CD4-positive, CD25-positive, alpha-beta regulatory T cell (primary cell): Measurements from ENCODE around the gene B3GALT4. TPM values are rescaled to one million over a fixed set of nuclear protein-coding genes. Genes with fewer than 3 reads are reported as not detected.

Source experiments
- ATAC-seq, 2 donors: fragments of 150-1000 bp; cut with Tn5 transposase; one replicate each; pipeline ENCODE4 v1.10.0; 2021; ENCODE audit warnings: low read depth in 2 of 2, moderate number of reproducible peaks in 2 of 2, moderate library complexity in 1 of 2
- DNase-seq, 3 donors: peaks; one replicate each; pipeline versions ENCODE4 v3.0.0 to v3.0.0-alpha.2; 2012 to 2022; ENCODE audit warnings: mixed read lengths in 1 of 3
- H3K27ac ChIP-seq: one replicate; pipeline ENCODE4 v1.7.0; 2013; ENCODE audit warnings: mild to moderate bottlenecking, low read length; ENCODE audit not compliant: insufficient read depth, poor library complexity, severe bottlenecking
- H3K27me3 ChIP-seq: one replicate; pipeline ENCODE4 v1.7.0; 2013; ENCODE audit warnings: low read length; ENCODE audit not compliant: control insufficient read depth, insufficient read depth
- H3K36me3 ChIP-seq: one replicate; pipeline ENCODE4 v1.7.0; 2013; ENCODE audit warnings: mild to moderate bottlenecking, low read length, moderate library complexity; ENCODE audit not compliant: control insufficient read depth, insufficient read depth
- H3K4me1 ChIP-seq: 2 replicates; pipeline ENCODE4 v1.7.0; 2013; ENCODE audit warnings: mild to moderate bottlenecking, low read length; ENCODE audit not compliant: insufficient read depth, control insufficient read depth, poor library complexity, severe bottlenecking
- H3K4me3 ChIP-seq: one replicate; pipeline ENCODE4 v1.7.0; 2013; ENCODE audit warnings: low read depth, mild to moderate bottlenecking, low read length, moderate library complexity
- H3K9me3 ChIP-seq, 2 experiments: 1 replicate in 1 of 2; 2 replicates in 1 of 2; pipeline ENCODE4 v1.7.0; 2013; ENCODE audit warnings: low read length in 2 of 2, mild to moderate bottlenecking in 1 of 2, moderate library complexity in 1 of 2; ENCODE audit not compliant: control insufficient read depth in 2 of 2
- H3K27ac Mint-ChIP-seq, 3 donors: one replicate each; pipeline ENCODE4 v1.8.0; 2020 to 2022; ENCODE audit warnings: mild to moderate bottlenecking in 3 of 3, mixed read lengths in 3 of 3, moderate library complexity in 2 of 3
- H3K27me3 Mint-ChIP-seq: one replicate; pipeline ENCODE4 v1.8.0; 2022; ENCODE audit warnings: mild to moderate bottlenecking, mixed read lengths
- H3K36me3 Mint-ChIP-seq: one replicate; pipeline ENCODE4 v1.8.0; 2020; ENCODE audit warnings: mixed read lengths
- H3K4me1 Mint-ChIP-seq, 4 donors: one replicate each; pipeline ENCODE4 v1.8.0; 2020 to 2022; ENCODE audit warnings: mixed read lengths in 4 of 4, mild to moderate bottlenecking in 1 of 4
- H3K4me3 Mint-ChIP-seq, 4 donors: one replicate each; pipeline ENCODE4 v1.8.0; 2020 to 2022; ENCODE audit warnings: mild to moderate bottlenecking in 4 of 4, mixed read lengths in 4 of 4, moderate library complexity in 3 of 4
- H3K9me3 Mint-ChIP-seq, 7 donors: one replicate each; pipeline ENCODE4 v1.8.0; 2020 to 2022; ENCODE audit warnings: mixed read lengths in 7 of 7, mild to moderate bottlenecking in 3 of 7, moderate library complexity in 2 of 7
- polyA plus RNA-seq, 4 donors: library from polyadenylated mRNA; unstranded; fragments of 300-500 nt; fragmentation: Illumina TruSeq; gene quantifications; one replicate each; pipeline ENCODE4 v1.2.3, GENCODE V29; 2021
- total RNA-seq: library from RNA; stranded (reverse); gene quantifications from one replicate; pipeline ENCODE4 v1.2.3, GENCODE V29; 2022

The B3GALT4 gene
- total and polyA plus RNA-seq, 5 donors from 2014 or later = 17.5 to 35.9 (median 31.1) TPM

- H3K27ac Mint-ChIP-seq = peak overlapping the region; percentile 92 to 97 (median 97)
- H3K27me3 ChIP-seq = no peaks in the 10 kb centered on the region
- H3K4me3 ChIP-seq = peak overlapping the region; percentile 89
- peak; percentile 41 to 44 for ATAC-seq
- peaks cover 17% of the 10 kb centered on the region for H3K36me3 Mint-ChIP-seq
- peak overlapping the region; percentile 88 to 98 (median 90) for H3K4me3 Mint-ChIP-seq
- H3K27ac ChIP-seq = peak overlapping the region; percentile 97
- H3K9me3 ChIP-seq = no peaks in the 10 kb centered on the region
- no peaks in the 10 kb centered on the region for H3K9me3 Mint-ChIP-seq
- peaks cover 8% of the 10 kb centered on the region for H3K36me3 ChIP-seq
- peaks cover 27% of the 10 kb centered on the region for H3K4me1 ChIP-seq
- H3K4me1 Mint-ChIP-seq = peaks cover 14 to 40% (median 25%) of the 10 kb centered on the region in 4 donors
- DNase-seq = peak; percentile 81 to 92 (median 89)
- no peaks in the 10 kb centered on the region for H3K27me3 Mint-ChIP-seq
Observed at GRCh38 chr6:33247977-33248642, 28.8 kb upstream of the B3GALT4 start.

DNA sequence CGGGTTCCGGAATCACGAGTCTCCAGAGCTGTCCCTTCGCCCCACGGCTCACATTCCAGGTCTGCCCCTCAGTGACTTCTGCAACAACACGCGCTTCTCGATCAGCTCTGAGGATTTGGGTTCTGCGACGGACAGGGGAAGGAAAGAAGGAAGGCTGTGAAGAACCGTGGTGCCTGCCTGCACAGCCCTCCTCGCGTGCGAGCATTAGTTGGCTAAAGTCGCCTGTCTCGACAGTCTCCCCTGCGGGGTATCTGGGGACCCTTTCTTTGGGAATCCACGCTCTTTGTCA is 28.3 kb upstream of the B3GALT4 start:
- DNase-seq (no peak), ATAC-seq (peak; percentile 6 to 13)
- peak overlapping the region; percentile 92 to 97 (median 97) for H3K27ac Mint-ChIP-seq
- peaks cover 27% of the 10 kb centered on the region for H3K4me1 ChIP-seq
- no peaks in the 10 kb centered on the region for H3K9me3 ChIP-seq
- no peaks in the 10 kb centered on the region for H3K9me3 Mint-ChIP-seq
- no peaks in the 10 kb centered on the region for H3K27me3 Mint-ChIP-seq
- peak overlapping the region; percentile 97 for H3K27ac ChIP-seq
- peak overlapping the region; percentile 88 to 98 (median 90) for H3K4me3 Mint-ChIP-seq
- H3K4me1 Mint-ChIP-seq = peaks cover 14 to 40% (median 25%) of the 10 kb centered on the region in 4 donors
- peaks cover 8% of the 10 kb centered on the region for H3K36me3 ChIP-seq
- no peaks in the 10 kb centered on the region for H3K27me3 ChIP-seq
- peak overlapping the region; percentile 89 for H3K4me3 ChIP-seq
- H3K36me3 Mint-ChIP-seq = peaks cover 17% of the 10 kb centered on the region

GRCh38 chr6:33248932-33249731 is 27.8 kb upstream of the B3GALT4 start:
- peaks cover 14 to 40% (median 26%) of the 10 kb centered on the region in 4 donors for H3K4me1 Mint-ChIP-seq

DNA sequence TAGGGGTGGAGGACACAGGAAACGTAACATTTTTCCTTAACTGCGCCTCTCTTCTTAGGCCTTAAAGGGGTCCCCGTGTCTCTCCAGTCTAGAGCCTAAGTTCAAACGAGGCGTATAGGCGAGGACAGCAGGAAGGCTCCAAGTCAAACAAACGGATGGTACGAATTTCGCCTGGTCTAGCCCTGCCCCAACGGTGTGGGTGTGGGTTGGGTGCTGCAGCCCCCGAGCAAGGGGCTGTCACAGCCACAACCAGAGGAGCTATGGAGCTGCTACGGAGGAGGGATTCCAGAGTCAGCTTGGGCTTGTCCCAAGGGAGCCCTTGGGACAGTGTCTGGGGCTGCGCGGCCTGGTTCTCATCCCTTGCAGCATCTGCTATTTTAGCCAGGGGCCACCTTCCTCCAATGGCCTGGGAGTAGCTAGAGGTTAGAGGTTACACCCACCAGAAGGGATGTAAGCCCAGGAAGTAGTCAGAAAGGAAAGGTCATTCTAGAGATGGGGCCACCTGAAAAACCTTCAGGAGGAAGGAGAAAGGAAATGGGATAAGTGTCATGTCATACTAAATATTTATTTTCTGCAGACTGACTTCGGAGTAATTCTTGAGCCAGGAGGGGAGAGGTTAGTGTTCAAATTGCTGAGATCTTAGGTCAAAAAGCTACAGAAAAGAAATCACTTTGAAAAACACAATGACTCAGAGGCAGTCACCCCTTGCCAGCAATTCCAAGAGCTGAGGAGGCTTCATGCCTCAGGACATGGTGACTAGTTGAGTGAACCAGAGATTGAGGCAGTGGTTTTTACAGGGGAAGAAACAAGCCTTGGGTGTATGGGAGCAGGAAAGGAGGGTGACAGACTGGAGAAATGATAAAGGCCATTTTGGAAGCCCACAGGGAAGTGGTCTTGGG is 26.9 kb upstream of the B3GALT4 start:
- Mint-ChIP-seq H3K4me3 (peak overlapping the region; percentile 88 to 98 (median 90)), H3K9me3 (no peaks in the 10 kb centered on the region), H3K27me3 (no peaks in the 10 kb centered on the region), H3K27ac (peak overlapping the region; percentile 92 to 97 (median 97)), H3K36me3 (peaks cover 17% of the 10 kb centered on the region), H3K4me1 (peaks cover 14 to 40% (median 27%) of the 10 kb centered on the region in 4 donors)
- H3K27me3 ChIP-seq = no peaks in the 10 kb centered on the region
- DNase-seq (no peak), ATAC-seq (no peak)
- peaks cover 8% of the 10 kb centered on the region for H3K36me3 ChIP-seq
- no peaks in the 10 kb centered on the region for H3K9me3 ChIP-seq
- peak overlapping the region; percentile 97 for H3K27ac ChIP-seq
- H3K4me3 ChIP-seq = peak overlapping the region; percentile 89
- H3K4me1 ChIP-seq = peaks cover 27% of the 10 kb centered on the region

More at GRCh38 chr6:33248932-33249731, 27.8 kb upstream of the B3GALT4 start:
- DNase-seq = peak; percentile 95 to 100 (median 96)
- peak overlapping the region; percentile 88 to 98 (median 90) for H3K4me3 Mint-ChIP-seq
- peak overlapping the region; percentile 97 for H3K27ac ChIP-seq
- H3K4me1 ChIP-seq = peaks cover 27% of the 10 kb centered on the region
- H3K4me3 ChIP-seq = peak overlapping the region; percentile 89
- H3K9me3 Mint-ChIP-seq = no peaks in the 10 kb centered on the region
- H3K36me3 ChIP-seq = peaks cover 8% of the 10 kb centered on the region
- H3K36me3 Mint-ChIP-seq = peaks cover 17% of the 10 kb centered on the region
- peak overlapping the region; percentile 92 to 97 (median 97) for H3K27ac Mint-ChIP-seq
- ATAC-seq = peak; percentile 89 to 92
- H3K27me3 Mint-ChIP-seq = no peaks in the 10 kb centered on the region
- H3K27me3 ChIP-seq = no peaks in the 10 kb centered on the region
- no peaks in the 10 kb centered on the region for H3K9me3 ChIP-seq

DNA sequence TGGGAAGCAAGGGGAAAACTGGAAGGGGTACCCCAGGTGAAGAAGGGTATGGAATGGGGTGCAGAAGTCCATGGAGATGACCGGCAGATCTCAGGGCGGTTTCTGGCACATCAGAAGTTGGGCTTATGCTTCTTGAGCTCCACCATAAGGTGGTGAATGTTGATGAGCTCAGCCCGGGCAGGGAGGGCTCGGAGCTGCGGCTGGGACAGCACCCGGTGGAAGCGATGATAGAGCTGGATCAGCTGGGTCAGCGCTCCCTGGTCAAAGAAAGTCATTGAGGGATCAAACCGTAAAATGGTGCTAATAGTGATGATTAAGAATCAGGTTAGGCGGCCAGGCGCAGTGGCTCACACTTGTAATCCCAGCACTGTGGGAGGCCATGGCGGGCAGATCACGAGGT is 26.2 kb upstream of the B3GALT4 start:
- no peaks in the 10 kb centered on the region for H3K9me3 Mint-ChIP-seq
- Histone ChIP-seq H3K27me3 (no peaks in the 10 kb centered on the region), H3K36me3 (peaks cover 8% of the 10 kb centered on the region), H3K27ac (peak overlapping the region; percentile 97), H3K4me1 (peaks cover 27% of the 10 kb centered on the region), H3K9me3 (no peaks in the 10 kb centered on the region), H3K4me3 (no peak overlapping the region)
- no peaks in the 10 kb centered on the region for H3K27me3 Mint-ChIP-seq
- no peak for DNase-seq
- peak overlapping the region in 2 of 3 donors; percentile 97 for H3K27ac Mint-ChIP-seq
- H3K4me3 Mint-ChIP-seq = peak overlapping the region; percentile 32 to 91 (median 63)
- no peak for ATAC-seq
- peaks cover 17% of the 10 kb centered on the region for H3K36me3 Mint-ChIP-seq
- peaks cover 14 to 40% (median 27%) of the 10 kb centered on the region in 4 donors for H3K4me1 Mint-ChIP-seq

GRCh38 chr6:33251395-33252012 is 25.4 kb upstream of the B3GALT4 start:
- H3K36me3 ChIP-seq = peaks cover 8% of the 10 kb centered on the region
- ATAC-seq (no peak), DNase-seq (no peak)
- H3K4me3 ChIP-seq = no peak overlapping the region
- Mint-ChIP-seq H3K27me3 (no peaks in the 10 kb centered on the region), H3K4me1 (peaks cover 14 to 40% (median 27%) of the 10 kb centered on the region in 4 donors), H3K36me3 (peaks cover 17% of the 10 kb centered on the region), H3K27ac (peak overlapping the region; percentile 37 to 97 (median 80)), H3K4me3 (peak overlapping the region in 3 of 4 donors; percentile 1 to 22 (median 1)), H3K9me3 (no peaks in the 10 kb centered on the region)
- no peak overlapping the region for H3K27ac ChIP-seq
- peaks cover 27% of the 10 kb centered on the region for H3K4me1 ChIP-seq
- H3K27me3 ChIP-seq = no peaks in the 10 kb centered on the region
- no peaks in the 10 kb centered on the region for H3K9me3 ChIP-seq

- Mint-ChIP-seq H3K27ac (no peak overlapping the region), H3K4me3 (peak overlapping the region in 1 of 4 donors; percentile 38), H3K36me3 (peaks cover 18% of the 10 kb centered on the region), H3K9me3 (no peaks in the 10 kb centered on the region), H3K27me3 (no peaks in the 10 kb centered on the region), H3K4me1 (peaks cover 14 to 40% (median 27%) of the 10 kb centered on the region in 4 donors)
- Histone ChIP-seq H3K9me3 (no peaks in the 10 kb centered on the region), H3K4me1 (peaks cover 27% of the 10 kb centered on the region), H3K4me3 (no peak overlapping the region), H3K27ac (no peak overlapping the region), H3K36me3 (peaks cover 8% of the 10 kb centered on the region), H3K27me3 (no peaks in the 10 kb centered on the region)
- no peak for DNase-seq
- ATAC-seq = no peak
Observed at GRCh38 chr6:33252759-33253158, 24.2 kb upstream of the B3GALT4 start.
